GM18909 (cell line): Measurements from ENCODE around the gene USP49.

ENCODE experiments used
- ATAC-seq: cut with Tn5 transposase; IDR thresholded peaks from one replicate; pipeline ENCODE4 v1.9.1; 2021; ENCODE audit warnings: mild to moderate bottlenecking; ENCODE audit not compliant: unreplicated experiment, poor library complexity

The USP49 gene

GRCh38 chr6:41931792-41932191 is 36.6 kb upstream of the USP49 start:
- ATAC-seq = no peak

GRCh38 chr6:41929924-41930323 is 34.7 kb upstream of the USP49 start:
- ATAC-seq = no peak

GRCh38 chr6:41927253-41927652 is 32.1 kb upstream of the USP49 start:
- ATAC-seq = no peak

- no peak for ATAC-seq
These were observed 27.0 kb upstream of the USP49 start for GRCh38 chr6:41922154-41922553.

- ATAC-seq = no peak
These were observed 26.5 kb upstream of the USP49 start for GRCh38 chr6:41921712-41921998.

- peak; percentile 91 for ATAC-seq
These were observed 25.9 kb upstream of the USP49 start, which contains the start of the genes BYSL and MED20 for GRCh38 chr6:41920921-41921711. TSS of gene BYSL (plus strand) at chr6:41921499. CDS start at chr6:41921563, 64 bp downstream. TSS of gene MED20 (minus strand) at chr6:41921139. CDS start at chr6:41921018, 121 bp downstream.

GRCh38 chr6:41917528-41917927 is 22.4 kb upstream of the USP49 start:
- no peak for ATAC-seq

- no peak for ATAC-seq
These were observed 19.8 kb upstream of the USP49 start for GRCh38 chr6:41914869-41915530.

- no peak for ATAC-seq
These were observed 19.2 kb upstream of the USP49 start for GRCh38 chr6:41914343-41914742.

GRCh38 chr6:41909727-41910126 is 14.6 kb upstream of the USP49 start:
- no peak for ATAC-seq

- ATAC-seq = no peak
These were observed 6.8 kb upstream of the USP49 start for GRCh38 chr6:41901882-41902519.

GRCh38 chr6:41900861-41901260 is 5.7 kb upstream of the USP49 start:
- no peak for ATAC-seq

GRCh38 chr6:41896281-41896680 is 1.1 kb upstream of the USP49 start:
- no peak for ATAC-seq

GRCh38 chr6:41894366-41895299 is 542 bp downstream of the USP49 start:
- peak; percentile 23 for ATAC-seq

GRCh38 chr6:41892921-41893564 is 2.1 kb downstream of the USP49 start:
- ATAC-seq = no peak

- ATAC-seq = no peak
These were observed 7.8 kb downstream of the USP49 start for GRCh38 chr6:41887331-41887751.

- ATAC-seq = no peak
These were observed 9.2 kb downstream of the USP49 start for GRCh38 chr6:41885930-41886329.

- ATAC-seq = no peak
These were observed 10.2 kb downstream of the USP49 start for GRCh38 chr6:41884957-41885356.

GRCh38 chr6:41881506-41881905 is 13.7 kb downstream of the USP49 start:
- ATAC-seq = no peak

GRCh38 chr6:41878961-41879405 is 16.2 kb downstream of the USP49 start:
- ATAC-seq = no peak
